Osteoblast (primary cell): Measurements from ENCODE around the gene RREB1. TPM values are rescaled to one million over a fixed set of nuclear protein-coding genes. Genes with fewer than 3 reads are reported as not detected.

Experiments used
- DNase-seq: peaks from one replicate; pipeline ENCODE4 v3.0.0; 2011; ENCODE audit warnings: low spot score, mixed read lengths; ENCODE audit not compliant: insufficient read length; ENCODE audit errors: missing footprints
- H2AFZ ChIP-seq: 2 replicates; pipeline ENCODE4 v1.6.0; 2011; ENCODE audit warnings: mild to moderate bottlenecking, low read length
- H3K27ac ChIP-seq: 2 replicates; pipeline ENCODE4 v1.5.1; 2011; ENCODE audit warnings: mild to moderate bottlenecking, low read depth, low read length, moderate library complexity
- H3K27me3 ChIP-seq: 2 replicates; pipeline ENCODE4 v1.6.0; 2012; ENCODE audit warnings: mild to moderate bottlenecking, control low read depth, inconsistent platforms, low read length, moderate library complexity; ENCODE audit not compliant: insufficient read depth
- H3K36me3 ChIP-seq: 2 replicates; pipeline ENCODE4 v1.5.1; 2011; ENCODE audit warnings: mild to moderate bottlenecking, low read length, control low read depth, moderate library complexity; ENCODE audit not compliant: insufficient read depth
- H3K4me1 ChIP-seq: 2 replicates; pipeline ENCODE4 v1.5.1; 2011; ENCODE audit warnings: mild to moderate bottlenecking, low read length, control low read depth, moderate library complexity; ENCODE audit not compliant: insufficient read depth
- H3K4me2 ChIP-seq: 2 replicates; pipeline ENCODE4 v1.6.0; 2011; ENCODE audit warnings: mild to moderate bottlenecking, low read length; ENCODE audit not compliant: insufficient read depth
- H3K4me3 ChIP-seq: fragments of 200-600 bp; sonication (generic); 3 replicates; pipeline ENCODE4 v1.5.1; 2012; ENCODE audit warnings: mild to moderate bottlenecking, low read length, inconsistent platforms; ENCODE audit not compliant: insufficient read depth
- H3K79me2 ChIP-seq: 2 replicates; pipeline ENCODE4 v1.6.0; 2012; ENCODE audit warnings: mild to moderate bottlenecking, low read length, control low read depth, inconsistent platforms; ENCODE audit not compliant: insufficient read depth
- H3K9me3 ChIP-seq: 2 replicates; pipeline ENCODE4 v1.5.1; 2011; ENCODE audit warnings: low read depth, low read length, control low read depth
- H4K20me1 ChIP-seq: 2 replicates; pipeline ENCODE4 v1.6.0; 2012; ENCODE audit warnings: mild to moderate bottlenecking, low read length, control low read depth; ENCODE audit not compliant: insufficient read depth
- CTCF ChIP-seq: IDR thresholded peaks from 2 replicates; pipeline ENCODE4 v1.5.1; 2011; ENCODE audit warnings: mild to moderate bottlenecking, low read depth, low read length, moderate library complexity; ENCODE audit errors: extremely low read depth
- total RNA-seq: library from RNA; depleted of rRNA; stranded (reverse); fragments of >200 nt; gene quantifications from 2 replicates; pipeline ENCODE4 v1.2.3, GENCODE V29; 2012

Gene RREB1
- total RNA-seq, 1 donor = 29.3 TPM

- Histone ChIP-seq H3K27ac (peak overlapping the region; percentile 84), H3K4me1 (peaks cover 64% of the 10 kb centered on the region), H3K36me3 (peaks cover 5% of the 10 kb centered on the region), H3K9me3 (no peaks in the 10 kb centered on the region), H3K27me3 (no peaks in the 10 kb centered on the region), H3K79me2 (peaks cover 95% of the 10 kb centered on the region), H4K20me1 (peaks cover 9% of the 10 kb centered on the region), H2AFZ (no peak overlapping the region), H3K4me3 (no peak overlapping the region), H3K4me2 (peak overlapping the region; percentile 22)
- no peak for TF ChIP-seq CTCF
- no peak for DNase-seq
These were observed 40.5 kb downstream of the RREB1 start for GRCh38 chr6:7148100-7148822.

- Histone ChIP-seq H3K27me3 (no peaks in the 10 kb centered on the region), H3K4me3 (no peak overlapping the region), H3K36me3 (peaks cover 5% of the 10 kb centered on the region), H3K27ac (no peak overlapping the region), H3K79me2 (peaks cover 96% of the 10 kb centered on the region), H3K9me3 (no peaks in the 10 kb centered on the region), H3K4me2 (no peak overlapping the region), H3K4me1 (peaks cover 61% of the 10 kb centered on the region), H2AFZ (no peak overlapping the region), H4K20me1 (peaks cover 9% of the 10 kb centered on the region)
- DNase-seq = no peak
- TF ChIP-seq CTCF = no peak
These were observed 42.8 kb downstream of the RREB1 start for GRCh38 chr6:7150381-7151064.

- Histone ChIP-seq H4K20me1 (peaks cover 9% of the 10 kb centered on the region), H3K4me2 (peak overlapping the region; percentile 9), H3K27me3 (no peaks in the 10 kb centered on the region), H3K79me2 (peaks cover 96% of the 10 kb centered on the region), H2AFZ (no peak overlapping the region), H3K36me3 (peaks cover 5% of the 10 kb centered on the region), H3K27ac (no peak overlapping the region), H3K9me3 (no peaks in the 10 kb centered on the region), H3K4me3 (no peak overlapping the region), H3K4me1 (peaks cover 55% of the 10 kb centered on the region)
- DNase-seq = no peak
- TF ChIP-seq CTCF = no peak
These were observed 43.6 kb downstream of the RREB1 start for GRCh38 chr6:7151381-7151780.

GRCh38 chr6:7152462-7152861, 44.7 kb downstream of the RREB1 start:
- H3K4me3 ChIP-seq = no peak overlapping the region

More at GRCh38 chr6:7152462-7152861, 44.7 kb downstream of the RREB1 start:
- Histone ChIP-seq H4K20me1 (peaks cover 9% of the 10 kb centered on the region), H3K79me2 (peaks cover 94% of the 10 kb centered on the region), H3K27ac (peak overlapping the region; percentile 41), H3K9me3 (no peaks in the 10 kb centered on the region), H3K36me3 (peaks cover 5% of the 10 kb centered on the region), H2AFZ (no peak overlapping the region), H3K4me1 (peaks cover 55% of the 10 kb centered on the region), H3K4me2 (no peak overlapping the region), H3K27me3 (no peaks in the 10 kb centered on the region)
- TF ChIP-seq CTCF = no peak
- no peak for DNase-seq
